ENCODE measurements around the gene USE1.
A peak's percentile ranks its signal among the peaks of the same experiment; 100 is the strongest.

DNA sequence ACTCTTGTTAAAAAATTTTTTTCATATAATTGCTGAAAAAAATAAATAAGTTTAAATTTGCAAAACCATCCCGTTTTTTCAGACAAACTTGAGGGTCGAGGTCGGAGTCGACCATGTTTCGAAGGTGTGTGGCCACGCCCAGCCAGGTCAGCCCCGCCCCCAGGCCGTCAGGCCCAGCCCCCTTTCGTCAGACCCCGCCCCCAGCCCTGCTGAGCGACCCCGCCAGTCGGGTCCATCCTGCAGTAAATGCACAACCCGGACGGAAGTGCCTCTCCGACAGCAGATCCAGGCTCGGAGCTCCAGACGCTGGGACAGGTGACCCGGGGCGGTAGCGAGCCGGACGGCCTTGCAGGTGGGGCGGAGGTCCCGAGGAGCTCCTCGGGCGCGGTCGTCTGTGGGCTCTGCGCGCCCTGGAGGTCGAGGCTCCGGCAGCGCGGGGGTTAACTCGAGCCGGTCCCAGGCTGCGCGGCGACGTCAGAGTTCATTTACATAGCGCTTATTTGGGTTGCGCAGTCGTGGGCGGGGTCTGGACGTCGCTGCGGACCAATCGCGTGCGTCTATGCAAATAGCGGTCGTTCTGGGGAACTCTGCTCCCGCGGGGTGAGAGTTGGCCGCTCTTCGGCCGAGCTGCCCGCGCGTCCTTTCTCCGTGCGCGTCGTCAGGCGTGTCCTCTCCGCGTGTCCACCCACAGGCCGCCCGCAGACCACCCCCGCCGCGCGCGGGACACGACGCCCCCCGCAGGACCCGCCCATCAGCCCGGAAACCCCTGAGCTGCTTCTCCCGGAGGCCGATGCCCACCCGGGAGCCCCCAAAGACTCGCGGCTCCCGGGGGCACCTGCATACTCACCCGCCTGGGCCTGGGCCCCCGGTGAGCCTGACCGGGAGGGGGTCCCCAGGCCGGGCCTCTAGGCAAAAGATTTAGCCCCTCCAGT, 11.1 kb downstream of the USE1 start, which contains the start of gene OCEL1:
- TF ChIP-seq, protein P1, sequence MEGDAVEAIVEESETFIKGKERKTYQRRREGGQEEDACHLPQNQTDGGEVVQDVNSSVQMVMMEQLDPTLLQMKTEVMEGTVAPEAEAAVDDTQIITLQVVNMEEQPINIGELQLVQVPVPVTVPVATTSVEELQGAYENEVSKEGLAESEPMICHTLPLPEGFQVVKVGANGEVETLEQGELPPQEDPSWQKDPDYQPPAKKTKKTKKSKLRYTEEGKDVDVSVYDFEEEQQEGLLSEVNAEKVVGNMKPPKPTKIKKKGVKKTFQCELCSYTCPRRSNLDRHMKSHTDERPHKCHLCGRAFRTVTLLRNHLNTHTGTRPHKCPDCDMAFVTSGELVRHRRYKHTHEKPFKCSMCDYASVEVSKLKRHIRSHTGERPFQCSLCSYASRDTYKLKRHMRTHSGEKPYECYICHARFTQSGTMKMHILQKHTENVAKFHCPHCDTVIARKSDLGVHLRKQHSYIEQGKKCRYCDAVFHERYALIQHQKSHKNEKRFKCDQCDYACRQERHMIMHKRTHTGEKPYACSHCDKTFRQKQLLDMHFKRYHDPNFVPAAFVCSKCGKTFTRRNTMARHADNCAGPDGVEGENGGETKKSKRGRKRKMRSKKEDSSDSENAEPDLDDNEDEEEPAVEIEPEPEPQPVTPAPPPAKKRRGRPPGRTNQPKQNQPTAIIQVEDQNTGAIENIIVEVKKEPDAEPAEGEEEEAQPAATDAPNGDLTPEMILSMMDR (IDR thresholded peaks at IDR 0.05): no peak
- no peak for TF ChIP-seq SIN3A (IDR thresholded peaks at IDR 0.05; ENCODE audit: borderline replicate concordance, insufficient read depth, low read depth, low read length)
- TF ChIP-seq POLR2AphosphoS5 (IDR thresholded peaks at IDR 0.05; ENCODE audit: low read depth, low read length): peak; percentile 45; the same call in 1 of the 2 replicates

Data from Panc1 (cell line).